Lung (tissue), 12 donors: ENCODE data around the gene BLVRA. TPM values are rescaled to one million over a fixed set of nuclear protein-coding genes. Genes with fewer than 3 reads are reported as not detected.
"Not testable (repeated sequence)": the region's sequence is repeated elsewhere in the genome, so short reads cannot be mapped to it uniquely, and the experiment has no call there.

Source experiments
- ATAC-seq: fragments of 200-7000 bp; cut with Tn5 transposase; one replicate; pipeline ENCODE4 v1.9.1; 2020; ENCODE audit warnings: moderate number of reproducible peaks; ENCODE audit not compliant: insufficient read depth, low FRiP score
- DNase-seq, 3 donors: peaks; one replicate each; pipeline ENCODE4 v3.0.0-alpha.2; 2013 to 2017
- H3K27ac ChIP-seq, 2 donors: one replicate each; pipeline ENCODE4 v1.5.1; 2013; ENCODE audit warnings: mild to moderate bottlenecking in 2 of 2, moderate library complexity in 2 of 2, control low read depth in 1 of 2, inconsistent platforms in 1 of 2, low read depth in 1 of 2, low read length in 1 of 2
- H3K27me3 ChIP-seq, 3 donors: one replicate each; pipeline ENCODE4 v1.5.1; 2013; ENCODE audit warnings: low read length in 2 of 3; ENCODE audit not compliant: control insufficient read depth in 3 of 3, insufficient read depth in 3 of 3
- H3K36me3 ChIP-seq, 4 donors: one replicate each; pipeline ENCODE4 v1.5.1; 2013; ENCODE audit warnings: low read length in 4 of 4, mild to moderate bottlenecking in 1 of 4, moderate library complexity in 1 of 4; ENCODE audit not compliant: control insufficient read depth in 4 of 4, insufficient read depth in 4 of 4
- H3K4me1 ChIP-seq, 5 donors: one replicate each; pipeline ENCODE4 v1.5.1; 2013; ENCODE audit warnings: low read length in 5 of 5, mild to moderate bottlenecking in 2 of 5, moderate library complexity in 1 of 5; ENCODE audit not compliant: control insufficient read depth in 5 of 5, insufficient read depth in 5 of 5
- H3K4me3 ChIP-seq: one replicate; pipeline ENCODE4 v1.5.1; 2013; ENCODE audit warnings: mild to moderate bottlenecking, control low read depth, moderate library complexity
- H3K9ac ChIP-seq, 2 donors: one replicate each; pipeline ENCODE4 v1.5.1; 2013; ENCODE audit warnings: low read length in 2 of 2, control low read depth in 1 of 2; ENCODE audit not compliant: insufficient read depth in 1 of 2
- H3K9me3 ChIP-seq, 4 donors: one replicate each; pipeline ENCODE4 v1.5.1; 2013; ENCODE audit warnings: low read length in 3 of 4, mild to moderate bottlenecking in 1 of 4, moderate library complexity in 1 of 4; ENCODE audit not compliant: control insufficient read depth in 4 of 4, insufficient read depth in 3 of 4
- CTCF ChIP-seq: IDR thresholded peaks from 2 replicates; pipeline ENCODE4 v1.5.1; 2012; ENCODE audit warnings: mild to moderate bottlenecking; ENCODE audit errors: control extremely low read depth, extremely low read depth
- WGBS, 2 donors: extraction: QIAGEN DNeasy Blood & Tissue Kit; methylation state at CpG; one replicate each; pipeline ENCODE4 v1.1.7; 2013; 5-methylcytosine and 5-hydroxymethylcytosine counted together
- polyA plus RNA-seq, 2 donors: library from polyadenylated mRNA; stranded (reverse); fragments of 200-250 nt; gene quantifications; one replicate each; pipeline ENCODE4 v1.2.1, GENCODE V29; 2013
- total RNA-seq, 2 donors: library from RNA; depleted of rRNA in 1 of 2; stranded (reverse); fragments of >200 nt in 1 of 2; gene quantifications; one replicate each; pipeline ENCODE4 v1.2.1, GENCODE V29; 2014 to 2021
- donor health status: control.
- donor health status: control.
- donor health status: Bipolar disorder and iron deficiency.
- donor health status: healthy.
- donor health status: DM: yes; HTN: yes; CAD: no.

Gene BLVRA
- total and polyA plus RNA-seq, 4 donors, result 25.9 to 143 (median 97.1) TPM

- TF ChIP-seq CTCF, result no peak
- Histone ChIP-seq H3K4me1 (no peaks in the 10 kb centered on the region), H3K36me3 (peaks cover 0 to 29% (median 18%) of the 10 kb centered on the region in 4 donors), H3K4me3 (no peak overlapping the region), H3K9ac (no peak overlapping the region), H3K9me3 (peaks cover 0 to 2% (median 0%) of the 10 kb centered on the region in 4 donors), H3K27ac (no peak overlapping the region), H3K27me3 (no peaks in the 10 kb centered on the region)
- WGBS, 2 donors, result 82 to 86% methylated on average over 11 of the region's 11 CpGs
- no peak for ATAC-seq
- DNase-seq, result no peak
Observed at GRCh38 chr7:43808410-43808809, 49.9 kb downstream of the BLVRA start.

GRCh38 chr7:43810195-43810941, 51.9 kb downstream of the BLVRA start:
- ATAC-seq, H3K4me1 ChIP-seq, H3K27ac ChIP-seq, DNase-seq, H3K9ac ChIP-seq, H3K27me3 ChIP-seq, H3K4me3 ChIP-seq, H3K9me3 ChIP-seq: not testable (repeated sequence)
- H3K36me3 ChIP-seq, result peaks cover 0 to 19% (median 12%) of the 10 kb centered on the region in 4 donors
- 88 to 89% methylated on average over 16 of the region's 16 CpGs for WGBS, 2 donors

- no peaks in the 10 kb centered on the region for H3K9me3 ChIP-seq
- H3K36me3 ChIP-seq, result no peaks in the 10 kb centered on the region
- H3K27ac ChIP-seq, result no peak overlapping the region
- DNase-seq, result no peak
- H3K4me3 ChIP-seq, result no peak overlapping the region
- no peaks in the 10 kb centered on the region for H3K4me1 ChIP-seq
- no peak for ATAC-seq
- 58 to 63% methylated on average over 3 of the region's 3 CpGs for WGBS, 2 donors
- no peak overlapping the region for H3K9ac ChIP-seq
- TF ChIP-seq CTCF, result no peak
- H3K27me3 ChIP-seq, result peaks cover 0 to 3% (median 3%) of the 10 kb centered on the region in 3 donors
Observed at GRCh38 chr7:43815373-43815772, 56.9 kb downstream of the BLVRA start.

- H3K27ac ChIP-seq, DNase-seq, H3K9me3 ChIP-seq, H3K9ac ChIP-seq, H3K36me3 ChIP-seq, H3K4me1 ChIP-seq, ATAC-seq, H3K4me3 ChIP-seq, H3K27me3 ChIP-seq: not testable (repeated sequence)
- WGBS, 2 donors, result 45 to 60% methylated on average over 2 of the region's 2 CpGs
Observed at GRCh38 chr7:43816046-43816797, 57.7 kb downstream of the BLVRA start.

GRCh38 chr7:43823425-43823824, 64.9 kb downstream of the BLVRA start:
- not testable (repeated sequence) for H3K4me1 ChIP-seq, ATAC-seq, H3K9me3 ChIP-seq, DNase-seq, H3K4me3 ChIP-seq, H3K27me3 ChIP-seq, H3K9ac ChIP-seq, H3K27ac ChIP-seq, H3K36me3 ChIP-seq
- 96 to 98% methylated on average over 7 of the region's 7 CpGs for WGBS, 2 donors
